ENCODE data around the gene ITGB4. TPM values are rescaled to one million over a fixed set of nuclear protein-coding genes. Genes with fewer than 3 reads are reported as not detected.

ITGB4 gene
- polyA plus RNA-seq, 3 donors, result 0.09 to 0.82 TPM; not detected in 1

DNA sequence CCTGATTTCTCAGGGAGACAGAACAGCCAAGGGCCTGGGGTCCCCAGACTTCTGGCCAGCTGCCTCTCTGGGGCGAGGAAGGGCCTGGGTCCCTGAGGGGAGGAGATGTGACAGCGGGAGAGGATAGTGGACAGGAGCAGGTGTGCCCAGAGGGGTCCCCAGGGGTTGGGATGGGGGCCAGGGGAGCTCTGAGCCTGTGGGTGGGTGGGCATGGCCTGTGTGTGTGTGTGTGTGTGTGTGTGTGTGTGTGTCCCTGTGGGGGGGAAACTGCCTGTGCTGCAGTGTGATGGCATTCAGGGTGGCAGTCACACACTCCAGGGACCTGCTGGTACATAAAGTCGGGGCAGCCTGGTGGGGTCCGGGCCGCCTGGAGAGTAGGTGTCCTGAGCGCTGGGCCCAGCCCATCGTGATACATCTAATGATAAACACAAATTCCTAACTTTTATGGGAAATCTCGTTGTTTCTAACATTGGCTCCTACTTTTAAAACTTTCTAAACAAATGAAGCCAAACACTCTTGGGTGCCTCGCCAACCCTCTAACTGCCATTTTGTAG lies 1.4 kb downstream of the ITGB4 start:
- peaks cover 7 to 14% of the 10 kb centered on the region in 2 donors for H3K4me1 ChIP-seq (ENCODE audit: control insufficient read depth in 1 of 2, insufficient read depth in 2 of 2, low read length in 2 of 2)
- Mint-ChIP-seq H3K9me3 (peaks cover 0 to 8% (median 3%) of the 10 kb centered on the region in 7 donors), H3K27ac (peak overlapping the region in 1 of 7 donors; percentile 41), H3K4me3 (peak overlapping the region in 1 of 2 donors; percentile 48), H3K27me3 (ENCODE audit: low read depth in 3 of 3) (peaks cover 36 to 51% (median 37%) of the 10 kb centered on the region in 3 donors), H3K36me3 (peaks cover 3 to 5% of the 10 kb centered on the region in 2 donors), H3K4me1 (peaks cover 9% of the 10 kb centered on the region)
- no peaks in the 10 kb centered on the region for H3K36me3 ChIP-seq (replicated peaks in 1 of 2; ENCODE audit: control insufficient read depth in 1 of 2, insufficient read depth in 2 of 2, low read length in 2 of 2)
- H3K27ac ChIP-seq (ENCODE audit: low read depth in 1 of 2, low read length in 2 of 2), result no peak overlapping the region
- H3K27me3 ChIP-seq (ENCODE audit: control insufficient read depth in 2 of 2, insufficient read depth in 2 of 2, low read length in 2 of 2), result peaks cover 17 to 36% of the 10 kb centered on the region in 2 donors
- 97% methylated on average over 5 of the region's 9 CpGs for WGBS (ENCODE audit: insufficient coverage)
- DNase-seq, result no peak
- intact Hi-C loops (cut with micrococcal nuclease), result no loop called here
- no peak overlapping the region for H2AFZ ChIP-seq (ENCODE audit: insufficient read depth, low read depth, low read length, poor library complexity, severe bottlenecking)
- H4K20me1 ChIP-seq (ENCODE audit: insufficient read depth, low read length), result no peaks in the 10 kb centered on the region
- H3K4me3 ChIP-seq (replicated peaks in 1 of 3; ENCODE audit: low read depth in 2 of 3, low read length in 3 of 3), result no peak overlapping the region
- H3K4me2 ChIP-seq (replicated peaks; ENCODE audit: extremely low read depth, low read length, poor library complexity, severe bottlenecking), result no peak overlapping the region
- H3K79me2 ChIP-seq (ENCODE audit: insufficient read depth, low read length), result no peaks in the 10 kb centered on the region
- H3K9ac ChIP-seq (ENCODE audit: insufficient read depth, low read length, poor library complexity, severe bottlenecking), result no peak overlapping the region
- TF ChIP-seq, protein P1, sequence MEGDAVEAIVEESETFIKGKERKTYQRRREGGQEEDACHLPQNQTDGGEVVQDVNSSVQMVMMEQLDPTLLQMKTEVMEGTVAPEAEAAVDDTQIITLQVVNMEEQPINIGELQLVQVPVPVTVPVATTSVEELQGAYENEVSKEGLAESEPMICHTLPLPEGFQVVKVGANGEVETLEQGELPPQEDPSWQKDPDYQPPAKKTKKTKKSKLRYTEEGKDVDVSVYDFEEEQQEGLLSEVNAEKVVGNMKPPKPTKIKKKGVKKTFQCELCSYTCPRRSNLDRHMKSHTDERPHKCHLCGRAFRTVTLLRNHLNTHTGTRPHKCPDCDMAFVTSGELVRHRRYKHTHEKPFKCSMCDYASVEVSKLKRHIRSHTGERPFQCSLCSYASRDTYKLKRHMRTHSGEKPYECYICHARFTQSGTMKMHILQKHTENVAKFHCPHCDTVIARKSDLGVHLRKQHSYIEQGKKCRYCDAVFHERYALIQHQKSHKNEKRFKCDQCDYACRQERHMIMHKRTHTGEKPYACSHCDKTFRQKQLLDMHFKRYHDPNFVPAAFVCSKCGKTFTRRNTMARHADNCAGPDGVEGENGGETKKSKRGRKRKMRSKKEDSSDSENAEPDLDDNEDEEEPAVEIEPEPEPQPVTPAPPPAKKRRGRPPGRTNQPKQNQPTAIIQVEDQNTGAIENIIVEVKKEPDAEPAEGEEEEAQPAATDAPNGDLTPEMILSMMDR (IDR thresholded peaks at IDR 0.05), result no peak
- H3K9me3 ChIP-seq (replicated peaks in 1 of 2; ENCODE audit: control insufficient read depth in 1 of 2, insufficient read depth in 1 of 2, low read length in 2 of 2), result no peaks in the 10 kb centered on the region

DNA sequence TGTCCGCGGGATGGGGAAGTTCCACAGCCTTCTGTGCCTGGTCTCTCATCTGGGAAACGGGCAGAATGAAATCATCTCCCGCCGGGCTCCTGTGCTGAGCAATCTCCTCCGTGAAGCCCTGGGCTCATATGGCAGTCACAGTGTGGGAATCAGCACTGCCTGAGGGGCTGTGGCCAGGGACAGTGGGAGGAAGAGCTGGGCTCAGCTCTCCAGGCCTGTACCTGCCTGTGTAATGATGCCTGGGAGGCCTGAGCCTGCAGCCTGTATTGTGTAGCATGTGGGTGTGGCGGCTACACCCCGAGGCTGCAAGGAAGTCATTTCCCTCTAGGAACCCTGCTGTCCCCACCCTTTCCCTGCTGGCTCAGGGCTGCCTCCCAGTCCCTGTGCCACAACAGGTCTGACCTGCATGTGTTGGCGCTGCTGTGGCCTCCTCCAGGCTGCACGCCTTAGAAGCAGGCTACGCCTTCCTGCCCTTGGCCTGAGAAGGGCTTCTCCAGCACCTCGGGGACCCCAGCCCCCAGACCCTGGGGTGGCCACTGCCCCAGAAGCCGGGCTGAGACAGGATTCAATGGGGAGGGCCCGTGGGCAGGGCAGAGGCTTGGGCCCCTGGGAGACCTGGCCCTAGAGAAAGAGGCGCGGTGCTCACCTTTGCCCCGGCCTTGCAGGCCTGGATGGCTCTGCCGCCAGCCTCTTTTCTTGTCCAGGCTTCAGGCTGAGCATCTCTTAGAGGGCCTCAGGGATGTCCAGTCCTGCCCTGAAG lies 2.1 kb downstream of the ITGB4 start:
- H3K79me2 ChIP-seq (ENCODE audit: insufficient read depth, low read length), result no peaks in the 10 kb centered on the region
- peaks cover 7 to 14% of the 10 kb centered on the region in 2 donors for H3K4me1 ChIP-seq (ENCODE audit: control insufficient read depth in 1 of 2, insufficient read depth in 2 of 2, low read length in 2 of 2)
- Mint-ChIP-seq H3K36me3 (peaks cover 3 to 5% of the 10 kb centered on the region in 2 donors), H3K27me3 (ENCODE audit: low read depth in 3 of 3) (peaks cover 36 to 48% (median 37%) of the 10 kb centered on the region in 3 donors), H3K4me1 (peaks cover 9% of the 10 kb centered on the region), H3K27ac (no peak overlapping the region), H3K4me3 (peak overlapping the region in 1 of 2 donors; percentile 15), H3K9me3 (peaks cover 0 to 8% (median 3%) of the 10 kb centered on the region in 7 donors)
- H3K27me3 ChIP-seq (ENCODE audit: control insufficient read depth in 2 of 2, insufficient read depth in 2 of 2, low read length in 2 of 2), result peaks cover 17 to 36% of the 10 kb centered on the region in 2 donors
- no peak overlapping the region for H3K4me3 ChIP-seq (replicated peaks in 1 of 3; ENCODE audit: low read depth in 2 of 3, low read length in 3 of 3)
- no peaks in the 10 kb centered on the region for H3K36me3 ChIP-seq (replicated peaks in 1 of 2; ENCODE audit: control insufficient read depth in 1 of 2, insufficient read depth in 2 of 2, low read length in 2 of 2)
- no peak overlapping the region for H2AFZ ChIP-seq (ENCODE audit: insufficient read depth, low read depth, low read length, poor library complexity, severe bottlenecking)
- DNase-seq, result no peak
- H3K27ac ChIP-seq (ENCODE audit: low read depth in 1 of 2, low read length in 2 of 2), result no peak overlapping the region
- intact Hi-C loops (cut with micrococcal nuclease), result no loop called here
- H3K9ac ChIP-seq (ENCODE audit: insufficient read depth, low read length, poor library complexity, severe bottlenecking), result no peak overlapping the region
- H3K9me3 ChIP-seq (replicated peaks in 1 of 2; ENCODE audit: control insufficient read depth in 1 of 2, insufficient read depth in 1 of 2, low read length in 2 of 2), result no peaks in the 10 kb centered on the region
- no peak overlapping the region for H3K4me2 ChIP-seq (replicated peaks; ENCODE audit: extremely low read depth, low read length, poor library complexity, severe bottlenecking)
- WGBS (ENCODE audit: insufficient coverage), result 83% methylated on average over 17 of the region's 18 CpGs
- no peaks in the 10 kb centered on the region for H4K20me1 ChIP-seq (ENCODE audit: insufficient read depth, low read length)
- TF ChIP-seq, protein P1 (IDR thresholded peaks at IDR 0.05), result no peak

Measured in CD14-positive monocyte (primary cell).